Measurements from ENCODE around the gene APIP.
A peak's percentile ranks its signal among the peaks of the same experiment; 100 is the strongest.

The APIP gene, protein sequence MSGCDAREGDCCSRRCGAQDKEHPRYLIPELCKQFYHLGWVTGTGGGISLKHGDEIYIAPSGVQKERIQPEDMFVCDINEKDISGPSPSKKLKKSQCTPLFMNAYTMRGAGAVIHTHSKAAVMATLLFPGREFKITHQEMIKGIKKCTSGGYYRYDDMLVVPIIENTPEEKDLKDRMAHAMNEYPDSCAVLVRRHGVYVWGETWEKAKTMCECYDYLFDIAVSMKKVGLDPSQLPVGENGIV

DNA sequence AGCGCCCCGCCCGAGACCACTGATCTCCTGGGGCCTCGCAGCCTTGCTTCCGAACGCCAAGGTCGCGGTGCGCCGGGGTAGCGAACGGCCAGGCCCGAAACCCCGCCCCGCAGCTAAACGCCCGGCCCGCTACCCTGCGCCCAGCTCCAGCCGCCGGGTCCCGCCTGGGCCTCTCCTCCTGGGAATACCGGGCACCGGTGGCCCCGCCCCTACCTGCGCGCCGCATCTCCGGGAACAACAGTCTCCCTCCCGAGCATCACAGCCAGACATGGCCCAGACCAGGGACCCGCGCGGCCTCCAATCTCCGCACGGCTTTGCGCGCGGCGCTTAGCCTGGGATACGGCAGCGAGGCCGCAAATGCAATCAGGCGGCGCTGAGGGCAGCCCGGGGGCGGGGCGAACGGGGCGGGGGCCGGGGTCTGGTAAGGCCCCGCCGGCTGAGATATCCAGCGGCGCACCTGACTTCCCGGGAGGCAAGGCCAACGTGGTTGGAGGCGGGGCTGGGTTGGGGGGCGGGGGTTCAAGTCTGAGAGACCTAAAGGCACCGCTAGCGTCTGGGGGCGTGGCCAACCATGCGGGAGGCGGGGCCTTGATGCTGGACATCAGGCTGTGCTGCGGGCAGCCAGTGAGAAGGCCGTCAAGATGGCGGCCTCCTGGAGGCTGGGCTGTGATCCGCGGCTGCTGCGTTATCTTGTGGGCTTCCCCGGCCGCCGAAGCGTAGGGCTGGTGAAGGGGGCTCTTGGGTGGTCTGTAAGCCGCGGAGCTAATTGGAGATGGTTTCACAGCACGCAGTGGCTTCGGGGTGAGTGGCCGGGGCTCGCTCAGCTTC lies at the start of gene APIP, which contains the start of gene PDHX:
Gene APIP (minus strand): TSS at position 365 of the 828 bp plus-strand sequence. CDS start 95 bp downstream, at position 270.
Gene PDHX (plus strand): TSS at position 604 of the 828 bp plus-strand sequence. CDS start 38 bp downstream, at position 642.
- H3K4me1 Mint-ChIP-seq (ENCODE audit: low read depth) = peaks cover 34% of the 10 kb centered on the region
- peaks cover 20% of the 10 kb centered on the region for H3K36me3 Mint-ChIP-seq (ENCODE audit: low read depth)
- no peaks in the 10 kb centered on the region for H3K9me3 Mint-ChIP-seq

GRCh38 chr11:34964610-34965331 lies 48.6 kb upstream of the APIP start:
- no peak for DNase-seq (ENCODE audit: low spot score)
- Mint-ChIP-seq H3K9me3 (no peaks in the 10 kb centered on the region), H3K36me3 (ENCODE audit: low read depth) (peaks cover 26% of the 10 kb centered on the region), H3K4me3 (no peak overlapping the region), H3K27me3 (ENCODE audit: low read depth) (no peaks in the 10 kb centered on the region), H3K27ac (no peak overlapping the region), H3K4me1 (ENCODE audit: low read depth) (no peaks in the 10 kb centered on the region)

More for the DNA sequence above, at the start of gene APIP, which contains the start of gene PDHX:
- H3K4me3 Mint-ChIP-seq = peak within 1 kb of the TSS; percentile 97
- H3K27ac Mint-ChIP-seq = peak within 1 kb of the TSS; percentile 96
- peak; percentile 97 for DNase-seq (ENCODE audit: low spot score)
- no peaks in the 10 kb centered on the region for H3K27me3 Mint-ChIP-seq (ENCODE audit: low read depth)

DNA sequence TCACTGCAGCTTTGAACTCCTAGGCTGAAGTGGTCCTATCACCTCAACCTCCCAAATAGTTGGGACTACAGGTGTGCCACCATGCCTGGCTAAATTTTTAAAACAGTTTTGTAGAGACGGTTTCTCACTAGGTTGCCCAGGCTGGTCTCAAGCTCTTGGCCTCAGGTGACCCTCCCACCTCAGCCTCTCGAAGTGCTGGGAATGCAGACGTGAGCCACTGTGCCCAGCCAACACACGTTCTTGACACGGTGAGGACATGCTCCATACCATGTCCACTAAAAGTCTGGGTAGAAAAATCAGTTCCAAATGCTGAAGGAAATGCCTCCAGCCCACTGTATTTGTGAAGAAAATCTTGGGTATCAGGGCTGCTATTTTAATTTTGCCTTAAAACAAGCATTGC lies 47.2 kb upstream of the APIP start:
- H3K9me3 Mint-ChIP-seq = no peaks in the 10 kb centered on the region
- H3K4me1 Mint-ChIP-seq (ENCODE audit: low read depth) = no peaks in the 10 kb centered on the region
- H3K4me3 Mint-ChIP-seq = no peak overlapping the region
- peaks cover 17% of the 10 kb centered on the region for H3K36me3 Mint-ChIP-seq (ENCODE audit: low read depth)
- DNase-seq (ENCODE audit: low spot score) = no peak
- no peak overlapping the region for H3K27ac Mint-ChIP-seq
- H3K27me3 Mint-ChIP-seq (ENCODE audit: low read depth) = no peaks in the 10 kb centered on the region

GRCh38 chr11:34962034-34962433 lies 45.9 kb upstream of the APIP start:
- H3K4me1 Mint-ChIP-seq (ENCODE audit: low read depth) = no peaks in the 10 kb centered on the region
- peaks cover 9% of the 10 kb centered on the region for H3K36me3 Mint-ChIP-seq (ENCODE audit: low read depth)
- H3K4me3 Mint-ChIP-seq = no peak overlapping the region
- no peak for DNase-seq (ENCODE audit: low spot score)
- H3K27me3 Mint-ChIP-seq (ENCODE audit: low read depth) = no peaks in the 10 kb centered on the region
- no peaks in the 10 kb centered on the region for H3K9me3 Mint-ChIP-seq
- H3K27ac Mint-ChIP-seq = no peak overlapping the region

- H3K9me3 Mint-ChIP-seq = no peaks in the 10 kb centered on the region
- H3K27ac Mint-ChIP-seq = no peak overlapping the region
- no peak for DNase-seq (ENCODE audit: low spot score)
- H3K4me1 Mint-ChIP-seq (ENCODE audit: low read depth) = no peaks in the 10 kb centered on the region
- no peak overlapping the region for H3K4me3 Mint-ChIP-seq
- no peaks in the 10 kb centered on the region for H3K27me3 Mint-ChIP-seq (ENCODE audit: low read depth)
- H3K36me3 Mint-ChIP-seq (ENCODE audit: low read depth) = peaks cover 3% of the 10 kb centered on the region
Measured at GRCh38 chr11:34960277-34960676, 44.1 kb upstream of the APIP start.

DNA sequence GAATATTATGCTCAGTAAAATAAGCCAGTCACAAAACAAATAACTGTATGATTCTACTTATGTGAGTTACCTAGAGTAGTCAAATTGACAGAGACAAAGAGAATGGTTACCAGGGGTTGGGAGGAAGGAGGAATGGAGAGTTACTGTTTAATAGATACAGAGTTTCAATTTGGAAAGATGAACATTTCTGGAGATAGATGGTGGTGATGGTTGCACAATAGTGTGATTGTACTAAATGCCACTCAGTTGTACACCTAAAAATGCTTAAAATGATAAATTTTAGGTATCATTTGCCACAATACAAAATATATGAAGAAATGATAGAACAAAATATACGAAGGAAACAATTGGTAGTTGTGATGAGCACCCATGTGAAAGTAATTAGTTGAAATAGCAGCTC lies 43.6 kb upstream of the APIP start:
- Mint-ChIP-seq H3K4me1 (ENCODE audit: low read depth) (no peaks in the 10 kb centered on the region), H3K36me3 (ENCODE audit: low read depth) (peaks cover 2% of the 10 kb centered on the region), H3K27ac (no peak overlapping the region), H3K4me3 (no peak overlapping the region), H3K9me3 (no peaks in the 10 kb centered on the region), H3K27me3 (ENCODE audit: low read depth) (no peaks in the 10 kb centered on the region)
- DNase-seq (ENCODE audit: low spot score) = no peak

- H3K36me3 Mint-ChIP-seq (ENCODE audit: low read depth) = peaks cover 5% of the 10 kb centered on the region
- no peaks in the 10 kb centered on the region for H3K9me3 Mint-ChIP-seq
- no peaks in the 10 kb centered on the region for H3K4me1 Mint-ChIP-seq (ENCODE audit: low read depth)
- H3K4me3 Mint-ChIP-seq = no peak overlapping the region
- no peak overlapping the region for H3K27ac Mint-ChIP-seq
- DNase-seq (ENCODE audit: low spot score) = no peak
- H3K27me3 Mint-ChIP-seq (ENCODE audit: low read depth) = no peaks in the 10 kb centered on the region
Measured at GRCh38 chr11:34957606-34958005, 41.4 kb upstream of the APIP start.

DNA sequence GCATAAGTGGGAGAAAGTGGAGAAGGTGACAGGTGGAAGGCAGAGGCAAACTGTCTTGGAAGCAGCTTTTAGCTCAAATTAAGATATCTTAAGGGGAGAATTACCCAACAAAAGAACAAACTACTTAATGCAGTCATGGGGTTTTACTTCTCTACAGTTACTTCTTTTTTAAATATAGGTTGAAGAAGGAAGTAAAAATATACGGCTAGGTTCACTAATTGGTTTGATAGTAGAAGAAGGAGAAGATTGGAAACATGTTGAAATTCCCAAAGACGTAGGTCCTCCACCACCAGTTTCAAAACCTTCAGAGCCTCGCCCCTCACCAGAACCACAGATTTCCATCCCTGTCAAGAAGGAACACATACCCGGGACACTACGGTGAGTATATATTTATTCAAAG lies 41.0 kb upstream of the APIP start:
- no peak overlapping the region for H3K27ac Mint-ChIP-seq
- peaks cover 5% of the 10 kb centered on the region for H3K36me3 Mint-ChIP-seq (ENCODE audit: low read depth)
- no peaks in the 10 kb centered on the region for H3K27me3 Mint-ChIP-seq (ENCODE audit: low read depth)
- H3K4me1 Mint-ChIP-seq (ENCODE audit: low read depth) = no peaks in the 10 kb centered on the region
- no peak for DNase-seq (ENCODE audit: low spot score)
- no peaks in the 10 kb centered on the region for H3K9me3 Mint-ChIP-seq
- H3K4me3 Mint-ChIP-seq = no peak overlapping the region

DNA sequence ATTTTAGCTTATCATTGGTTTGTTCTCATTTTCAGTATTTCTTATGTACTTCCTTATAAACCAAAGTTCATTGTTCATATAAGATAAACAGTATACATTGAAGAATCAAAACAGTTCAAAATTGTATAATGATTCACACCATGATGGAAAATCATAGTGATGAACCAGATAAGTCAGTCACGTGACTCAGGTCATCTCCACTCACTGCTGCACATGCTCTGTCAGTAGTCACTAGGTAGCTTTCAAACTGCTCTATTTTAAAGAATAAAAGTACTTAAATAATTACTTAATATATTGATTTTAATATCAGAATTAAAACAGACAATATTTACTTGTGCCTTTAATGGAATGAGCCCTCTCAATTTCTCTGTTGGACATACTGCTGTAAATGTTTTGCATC lies 37.8 kb upstream of the APIP start:
- no peaks in the 10 kb centered on the region for H3K9me3 Mint-ChIP-seq
- no peak overlapping the region for H3K4me3 Mint-ChIP-seq
- no peaks in the 10 kb centered on the region for H3K4me1 Mint-ChIP-seq (ENCODE audit: low read depth)
- peaks cover 7% of the 10 kb centered on the region for H3K36me3 Mint-ChIP-seq (ENCODE audit: low read depth)
- DNase-seq (ENCODE audit: low spot score) = no peak
- no peaks in the 10 kb centered on the region for H3K27me3 Mint-ChIP-seq (ENCODE audit: low read depth)
- H3K27ac Mint-ChIP-seq = no peak overlapping the region

DNA sequence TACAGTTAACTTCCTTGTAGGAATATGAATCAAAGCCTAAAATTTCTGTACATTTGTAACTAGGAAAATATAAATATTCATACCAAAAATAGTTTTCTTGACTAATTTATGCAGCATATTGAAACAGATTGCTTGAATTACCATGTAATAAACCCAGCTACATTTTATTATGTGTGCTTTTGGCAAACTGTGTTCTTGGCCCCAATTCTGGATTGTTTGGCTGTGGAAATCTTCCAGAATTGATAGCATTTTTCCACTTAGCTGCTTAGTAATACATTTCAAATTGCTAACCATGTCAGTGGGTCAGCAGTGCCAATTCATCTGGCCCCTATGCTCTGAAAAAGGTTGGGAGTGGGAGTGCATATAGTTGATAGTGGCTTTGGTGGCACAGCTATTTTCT lies 32.5 kb upstream of the APIP start:
- peaks cover 23% of the 10 kb centered on the region for H3K36me3 Mint-ChIP-seq (ENCODE audit: low read depth)
- H3K27me3 Mint-ChIP-seq (ENCODE audit: low read depth) = no peaks in the 10 kb centered on the region
- H3K4me3 Mint-ChIP-seq = no peak overlapping the region
- H3K9me3 Mint-ChIP-seq = peaks cover 5% of the 10 kb centered on the region
- no peak for DNase-seq (ENCODE audit: low spot score)
- H3K4me1 Mint-ChIP-seq (ENCODE audit: low read depth) = peaks cover 2% of the 10 kb centered on the region
- H3K27ac Mint-ChIP-seq = no peak overlapping the region

GRCh38 chr11:34944692-34945091 lies 28.5 kb upstream of the APIP start:
- Mint-ChIP-seq H3K4me1 (ENCODE audit: low read depth) (peaks cover 3% of the 10 kb centered on the region), H3K4me3 (no peak overlapping the region), H3K27ac (no peak overlapping the region), H3K27me3 (ENCODE audit: low read depth) (no peaks in the 10 kb centered on the region), H3K36me3 (ENCODE audit: low read depth) (peaks cover 18% of the 10 kb centered on the region), H3K9me3 (peaks cover 5% of the 10 kb centered on the region)
- no peak for DNase-seq (ENCODE audit: low spot score)

- no peak for DNase-seq (ENCODE audit: low spot score)
- peaks cover 18% of the 10 kb centered on the region for H3K36me3 Mint-ChIP-seq (ENCODE audit: low read depth)
- no peak overlapping the region for H3K4me3 Mint-ChIP-seq
- H3K4me1 Mint-ChIP-seq (ENCODE audit: low read depth) = peaks cover 9% of the 10 kb centered on the region
- peaks cover 5% of the 10 kb centered on the region for H3K9me3 Mint-ChIP-seq
- no peak overlapping the region for H3K27ac Mint-ChIP-seq
- no peaks in the 10 kb centered on the region for H3K27me3 Mint-ChIP-seq (ENCODE audit: low read depth)
Measured at GRCh38 chr11:34941688-34942087, 25.5 kb upstream of the APIP start.

DNA sequence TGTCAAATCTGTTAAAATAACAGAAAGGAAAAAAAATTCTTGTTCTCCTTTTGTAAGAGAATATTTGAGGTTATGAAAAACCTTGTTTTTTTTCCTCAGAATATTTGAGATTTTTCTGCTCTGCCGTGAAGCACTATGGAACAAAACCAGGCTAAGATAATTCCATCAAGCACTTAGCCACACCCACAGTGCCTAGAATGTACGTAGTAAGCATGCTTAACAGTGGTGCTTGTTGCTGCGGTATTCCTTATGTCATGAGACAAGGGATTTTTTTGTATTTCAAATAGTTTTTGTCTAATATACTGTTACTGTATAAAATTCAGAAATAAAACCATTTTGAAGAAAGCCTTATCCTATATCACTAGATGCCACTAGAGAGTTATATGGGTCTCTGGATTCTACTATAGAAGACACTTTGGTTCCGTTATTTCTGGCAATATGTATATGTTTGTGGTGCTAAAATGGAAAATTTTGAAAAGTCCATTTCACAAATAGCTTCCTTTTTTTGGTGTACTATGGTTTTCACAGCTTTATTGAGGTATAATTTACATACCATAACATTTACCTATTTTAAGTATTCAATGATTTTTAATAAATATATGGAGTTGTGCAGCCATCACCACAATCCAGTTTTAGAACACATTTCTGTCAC lies 24.0 kb upstream of the APIP start:
- Mint-ChIP-seq H3K36me3 (ENCODE audit: low read depth) (peaks cover 17% of the 10 kb centered on the region), H3K9me3 (peaks cover 5% of the 10 kb centered on the region), H3K4me3 (no peak overlapping the region), H3K27me3 (ENCODE audit: low read depth) (no peaks in the 10 kb centered on the region), H3K27ac (no peak overlapping the region), H3K4me1 (ENCODE audit: low read depth) (peaks cover 13% of the 10 kb centered on the region)
- DNase-seq (ENCODE audit: low spot score) = no peak

Measured in T-helper 2 cell treated with Interferon-gamma antibody and Interleukin-4, amounts not matched to agents 5 μg/mL and 100 μg/mL, for 36 hours (primary cell).